GM18505 (cell line): Measurements from ENCODE around the gene ASB11.
"Not testable (repeated sequence)": the region's sequence is repeated elsewhere in the genome, so short reads cannot be mapped to it uniquely, and the experiment has no call there.

Source experiments
- ATAC-seq: cut with Tn5 transposase; IDR thresholded peaks from one replicate; pipeline ENCODE4 v1.9.1; 2021; ENCODE audit not compliant: unreplicated experiment
- POLR2A ChIP-seq: IDR thresholded peaks from 4 replicates; pipeline ENCODE4 v1.6.1; 2011; ENCODE audit warnings: borderline replicate concordance; ENCODE audit not compliant: insufficient read depth, insufficient read length; ENCODE audit errors: extremely low read depth

Gene ASB11

DNA sequence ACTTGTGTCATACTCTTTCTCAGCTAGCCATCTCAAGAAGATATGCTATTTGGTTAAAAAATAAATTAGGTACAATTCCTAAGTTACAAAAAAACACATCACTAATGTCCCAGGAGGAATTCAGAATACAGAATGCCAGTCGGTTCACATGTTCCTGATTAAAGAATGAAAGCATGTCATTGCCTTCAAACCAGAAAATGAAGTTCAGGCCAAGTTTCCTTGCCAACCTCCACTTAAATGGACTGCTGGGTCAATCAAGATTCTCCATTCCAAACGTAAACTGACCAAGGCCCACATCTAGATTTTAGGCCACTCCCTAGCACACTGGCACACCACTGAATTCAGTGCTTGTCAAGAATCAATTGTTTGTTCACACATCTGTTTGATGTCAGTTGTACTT, 13.4 kb upstream of the ASB11 start:
- no peak for ATAC-seq
- no peak for TF ChIP-seq POLR2A

DNA sequence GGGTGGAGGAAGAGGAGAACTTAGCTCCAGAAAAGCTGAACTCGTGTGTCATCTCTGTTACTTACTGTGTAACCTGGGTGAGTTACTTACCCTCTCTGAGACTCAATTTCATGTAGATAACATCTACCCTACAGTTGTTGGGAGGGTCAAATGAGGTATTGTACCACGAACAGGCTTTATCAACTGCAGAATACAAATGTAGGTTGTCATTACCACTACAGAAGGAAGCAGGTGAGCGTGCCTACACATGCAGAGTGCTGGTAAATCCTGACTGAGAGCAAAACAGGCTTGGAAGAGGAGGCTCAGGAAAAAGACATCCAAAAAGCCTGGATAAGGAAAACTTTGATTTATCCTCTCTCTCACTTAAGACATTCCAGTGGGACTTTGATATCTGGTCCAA, 12.7 kb upstream of the ASB11 start:
- no peak for TF ChIP-seq POLR2A
- ATAC-seq: no peak

DNA sequence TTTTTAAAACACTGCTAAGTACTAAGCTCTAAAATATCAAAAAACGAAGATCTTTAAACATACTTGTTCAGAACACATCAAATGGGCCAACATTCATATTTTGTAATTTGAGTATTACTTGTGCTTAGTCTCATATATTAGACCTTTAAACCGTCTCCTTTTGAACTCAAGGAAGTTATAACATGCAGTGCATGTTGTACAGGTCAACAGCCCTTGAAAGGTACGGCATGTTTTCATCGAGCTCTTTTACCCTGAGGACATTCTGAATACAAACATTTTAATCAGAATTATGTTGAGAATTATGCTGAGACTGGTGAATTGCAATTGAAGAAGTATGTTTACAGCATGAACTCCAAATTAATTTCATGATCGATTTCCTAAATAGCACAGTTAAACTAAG, 7.0 kb upstream of the ASB11 start:
- no peak for ATAC-seq
- TF ChIP-seq POLR2A: no peak

DNA sequence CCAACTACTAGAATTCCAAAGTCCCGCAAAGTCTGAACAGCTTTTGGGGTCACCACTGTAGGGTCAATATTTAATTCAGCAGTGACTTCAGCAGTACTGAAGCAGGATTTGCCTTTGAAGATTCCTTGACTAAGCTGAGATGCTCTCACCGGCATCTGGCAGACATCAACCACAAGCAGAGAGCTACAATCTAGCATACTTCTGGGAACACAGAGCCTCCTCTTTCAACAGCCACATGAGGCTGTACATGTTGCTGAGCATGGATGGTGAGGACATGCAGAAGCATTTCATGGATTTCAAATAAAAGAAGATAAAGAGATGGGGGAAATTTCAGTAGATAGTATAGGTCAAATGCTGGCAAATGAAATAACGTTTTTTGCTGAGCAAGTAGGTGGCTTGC, 6.6 kb upstream of the ASB11 start:
- ATAC-seq: no peak
- no peak for TF ChIP-seq POLR2A

DNA sequence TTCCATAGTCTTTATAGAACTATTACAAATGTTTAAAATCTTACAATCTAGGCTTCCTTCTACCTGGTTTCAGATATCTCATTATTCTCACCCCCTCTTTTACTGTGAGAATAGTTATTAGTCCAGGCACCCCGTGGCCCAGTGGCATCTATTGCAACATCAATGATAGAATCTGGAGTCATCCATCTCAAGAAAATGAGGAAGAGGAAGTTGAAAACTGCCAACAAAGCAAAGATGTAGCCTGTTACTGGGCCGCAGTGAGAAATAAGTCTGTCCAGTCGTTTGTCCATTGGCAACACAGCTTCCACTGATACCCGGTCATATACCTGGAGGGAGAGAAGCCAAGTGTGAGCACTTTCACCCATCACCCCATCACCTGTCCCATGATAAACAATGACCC, 6.0 kb upstream of the ASB11 start:
- no peak for ATAC-seq
- TF ChIP-seq POLR2A: no peak

DNA sequence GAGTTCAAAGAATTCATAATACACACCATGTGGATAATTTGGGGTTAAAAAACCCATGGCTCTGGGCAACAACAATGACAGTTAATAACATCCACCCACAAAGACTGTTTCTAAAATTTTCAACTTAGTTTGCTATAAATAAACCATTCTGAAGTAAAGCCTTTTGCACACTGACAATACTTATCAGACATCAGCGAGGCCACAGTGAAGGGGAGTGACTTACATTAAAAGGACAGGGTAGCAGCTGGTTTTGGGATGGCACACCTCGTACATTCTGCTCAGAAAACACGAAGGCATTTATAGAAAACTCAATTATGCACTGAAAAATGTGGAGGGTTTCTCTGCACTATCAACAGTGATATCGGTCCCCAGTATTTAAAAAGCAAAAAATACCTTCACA, 4.9 kb upstream of the ASB11 start:
- no peak for ATAC-seq
- no peak for TF ChIP-seq POLR2A

DNA sequence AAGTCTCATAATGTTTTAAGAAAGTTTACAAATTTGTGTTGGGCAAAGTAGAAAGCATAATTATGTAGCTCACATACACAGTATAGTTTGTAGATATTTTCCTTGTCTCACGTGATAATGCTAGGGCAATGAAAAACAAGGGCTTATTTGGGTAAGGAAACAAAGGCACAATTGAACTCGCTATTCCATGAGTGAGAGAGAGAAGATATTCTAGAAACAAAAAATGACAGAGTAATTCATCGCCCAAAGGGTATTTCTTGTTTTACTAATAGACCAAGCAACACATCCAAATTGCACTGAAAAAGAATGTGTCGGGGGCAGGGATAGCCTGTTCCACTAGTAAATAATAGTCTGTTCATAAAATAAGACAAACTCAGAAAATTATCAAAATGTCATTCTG, 3.6 kb upstream of the ASB11 start:
- no peak for TF ChIP-seq POLR2A
- no peak for ATAC-seq

DNA sequence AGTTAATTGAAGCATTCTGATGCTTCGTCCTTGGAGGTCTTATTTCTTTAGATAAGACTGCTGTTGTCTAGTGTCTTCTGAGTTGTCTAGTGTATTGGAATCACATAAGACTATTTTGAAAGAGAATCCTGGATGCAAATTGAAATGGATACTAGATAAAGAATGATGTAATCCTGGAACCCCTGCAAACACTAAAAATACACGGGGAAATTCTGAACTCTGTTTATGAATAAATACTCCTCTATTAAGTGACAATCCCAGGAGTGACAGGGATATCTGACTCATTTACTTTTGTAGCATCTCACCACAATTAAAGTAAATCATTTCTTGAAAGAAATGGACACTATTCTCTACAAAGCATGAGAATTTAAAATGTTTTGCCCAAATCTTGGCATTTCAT, 968 bp downstream of the ASB11 start:
- no peak for TF ChIP-seq POLR2A

DNA sequence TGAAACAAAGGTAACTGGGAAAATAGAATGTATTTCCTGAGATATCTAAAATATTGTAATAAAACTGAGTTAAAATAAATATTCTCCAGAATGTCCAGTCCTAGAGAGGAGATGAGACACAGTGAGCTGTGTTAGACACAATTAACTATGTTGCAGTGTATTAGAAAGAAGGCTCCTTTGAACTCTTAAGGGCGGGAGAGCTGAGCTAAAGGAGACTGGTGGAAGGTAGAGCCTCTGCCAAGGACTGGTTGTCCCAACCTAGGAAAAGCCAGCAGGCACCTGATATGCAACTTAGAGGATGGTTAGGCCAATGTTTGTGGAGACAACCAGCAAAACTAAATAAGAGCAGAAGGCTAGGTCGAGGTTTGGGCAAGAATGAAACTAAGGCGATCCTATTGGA, 4.3 kb downstream of the ASB11 start:
- TF ChIP-seq POLR2A: no peak
- ATAC-seq: no peak

More for the DNA sequence above, 968 bp downstream of the ASB11 start:
- ATAC-seq: no peak

DNA sequence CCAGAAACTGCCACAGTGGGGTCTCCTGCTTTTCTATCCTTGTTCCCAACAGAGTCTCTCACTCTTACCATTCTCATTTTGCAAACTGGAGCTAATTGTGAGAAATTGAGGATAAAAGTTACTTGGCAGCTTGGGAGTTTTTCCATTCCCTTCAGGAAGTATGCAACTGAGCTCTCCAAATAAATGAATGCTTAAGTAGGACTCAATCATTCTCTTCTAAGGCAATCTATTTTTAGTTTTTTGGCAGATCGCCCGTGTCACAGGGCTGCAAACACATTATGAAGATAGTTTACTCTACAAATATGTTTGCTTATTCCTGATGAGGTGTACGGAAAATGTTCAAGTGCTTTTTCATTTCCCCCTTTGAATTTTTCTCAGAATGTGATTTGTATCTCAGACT, 5.3 kb downstream of the ASB11 start:
- no peak for ATAC-seq

DNA sequence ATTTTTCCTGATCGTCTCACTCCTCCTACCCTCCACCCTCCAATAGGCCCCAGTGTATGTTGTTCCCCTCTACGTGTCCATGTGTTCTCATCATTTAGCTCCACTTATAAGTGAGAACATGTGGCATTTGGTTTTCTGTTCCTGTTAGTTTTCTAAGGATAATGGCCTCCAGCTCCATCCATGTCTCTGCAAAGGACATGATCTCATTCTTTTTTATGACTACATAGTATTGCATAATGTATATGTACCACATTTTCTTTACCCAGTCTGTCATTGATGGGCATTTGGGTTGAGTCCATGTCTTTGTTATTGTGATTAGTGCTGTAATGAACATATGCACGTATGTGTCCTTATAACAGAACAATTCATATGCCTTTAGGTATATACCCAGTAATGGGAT, 9.5 kb downstream of the ASB11 start:
- ATAC-seq: not testable (repeated sequence)

More for the DNA sequence above, 5.3 kb downstream of the ASB11 start:
- no peak for TF ChIP-seq POLR2A

DNA sequence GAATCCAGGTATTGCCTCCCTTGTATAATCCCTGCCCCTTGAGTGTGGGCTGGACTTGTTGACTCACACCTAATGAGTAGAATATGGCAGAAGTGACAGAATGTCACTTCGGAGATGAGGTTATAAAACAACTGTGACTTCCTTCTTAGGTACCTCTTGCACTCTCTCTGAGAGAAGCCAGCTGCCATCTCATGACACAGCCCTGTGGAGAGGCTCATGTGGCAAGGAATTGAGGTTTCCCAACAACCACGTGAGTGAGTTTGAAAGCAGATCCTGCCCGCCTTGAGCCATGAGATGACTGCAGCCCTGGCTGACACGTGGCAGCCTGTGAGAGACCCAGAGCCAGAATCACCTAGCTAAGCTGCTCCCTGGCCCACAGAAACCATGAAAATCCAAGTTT, 13.5 kb downstream of the ASB11 start:
- no peak for TF ChIP-seq POLR2A
- no peak for ATAC-seq

DNA sequence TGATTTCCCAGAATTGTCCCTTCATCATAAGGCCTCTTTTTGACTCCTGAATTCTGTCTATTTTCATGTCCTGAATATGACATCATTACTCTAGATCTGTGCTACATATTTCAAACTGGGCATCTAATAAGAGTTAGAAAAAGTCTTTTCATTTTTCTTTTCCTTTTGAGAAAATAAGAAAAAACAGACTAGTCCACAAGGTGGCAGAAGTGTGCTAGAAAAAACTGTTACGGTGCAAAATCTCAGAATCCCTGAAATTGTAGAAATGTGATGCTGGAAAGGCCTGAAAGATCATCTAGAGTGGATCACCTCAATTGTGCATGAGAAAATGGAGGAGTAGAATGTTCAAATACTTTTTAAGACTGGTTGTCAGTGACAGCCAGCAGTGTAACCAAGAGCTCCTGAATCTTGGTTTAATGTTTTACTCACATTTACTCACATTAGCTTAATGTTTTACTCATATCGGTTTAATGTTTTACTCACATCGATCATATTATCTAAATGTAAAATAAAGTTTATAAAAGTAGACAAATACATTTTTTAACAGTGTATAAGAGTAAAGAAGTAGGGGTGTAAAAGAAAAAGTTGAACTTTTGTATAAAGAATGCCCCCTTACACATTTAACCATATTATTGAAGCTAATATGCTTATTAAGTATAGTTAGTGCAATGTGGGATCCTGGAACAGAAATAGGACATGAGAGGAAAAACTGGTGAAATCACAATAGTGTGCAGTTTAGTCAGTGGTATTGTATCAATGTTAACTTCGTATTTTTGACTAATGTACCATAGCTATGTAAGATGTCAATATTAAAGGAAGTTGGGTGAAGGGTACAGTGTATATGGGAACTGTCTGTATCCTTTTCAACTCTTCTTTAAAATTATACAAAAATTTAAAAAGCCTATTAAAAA, 15.2 kb downstream of the ASB11 start:
- ATAC-seq: no peak
- TF ChIP-seq POLR2A: no peak

DNA sequence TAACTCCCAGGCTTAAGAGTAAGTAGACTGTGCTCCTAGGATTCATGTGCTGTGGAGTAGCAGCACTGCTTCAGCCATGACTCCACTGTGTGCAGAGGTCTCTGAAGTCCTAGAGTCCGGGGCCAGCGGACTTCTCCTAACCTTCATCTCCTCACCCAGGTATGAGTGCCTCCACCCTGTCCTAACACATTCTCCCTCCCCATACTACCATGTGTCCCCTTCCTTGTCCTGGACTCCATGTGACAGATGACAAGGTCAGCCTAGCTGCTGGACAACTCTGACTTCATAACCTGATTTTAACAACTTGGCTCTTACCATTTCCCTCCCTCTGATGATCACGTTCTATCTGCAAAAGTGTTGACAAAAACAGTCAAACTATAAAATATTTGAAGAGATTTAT, 16.7 kb downstream of the ASB11 start:
- ATAC-seq: no peak
- no peak for TF ChIP-seq POLR2A

DNA sequence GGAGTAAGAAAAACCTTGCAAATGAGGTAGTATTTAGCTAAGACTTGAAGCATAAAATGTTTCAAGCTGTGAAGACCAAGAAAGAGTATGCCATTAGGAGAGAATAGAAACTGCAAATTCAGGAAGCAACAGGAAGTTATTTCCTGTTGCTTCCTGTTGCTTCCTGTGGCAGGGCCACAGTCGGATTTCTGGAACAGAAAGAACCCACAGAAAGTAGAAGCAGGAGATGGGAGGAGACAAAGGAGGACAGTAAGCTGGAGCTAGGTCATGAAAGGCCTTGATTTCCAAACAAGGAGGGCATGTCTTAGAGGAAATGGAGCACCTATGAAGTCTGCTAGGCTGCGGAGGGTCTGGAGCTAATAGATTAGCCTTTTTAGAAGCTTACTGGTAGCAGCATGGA, 17.2 kb downstream of the ASB11 start:
- TF ChIP-seq POLR2A: no peak
- no peak for ATAC-seq
